ENCODE measurements around the gene TBC1D32.
"Not testable (repeated sequence)": the region's sequence is repeated elsewhere in the genome, so short reads cannot be mapped to it uniquely, and the experiment has no call there.

DNA sequence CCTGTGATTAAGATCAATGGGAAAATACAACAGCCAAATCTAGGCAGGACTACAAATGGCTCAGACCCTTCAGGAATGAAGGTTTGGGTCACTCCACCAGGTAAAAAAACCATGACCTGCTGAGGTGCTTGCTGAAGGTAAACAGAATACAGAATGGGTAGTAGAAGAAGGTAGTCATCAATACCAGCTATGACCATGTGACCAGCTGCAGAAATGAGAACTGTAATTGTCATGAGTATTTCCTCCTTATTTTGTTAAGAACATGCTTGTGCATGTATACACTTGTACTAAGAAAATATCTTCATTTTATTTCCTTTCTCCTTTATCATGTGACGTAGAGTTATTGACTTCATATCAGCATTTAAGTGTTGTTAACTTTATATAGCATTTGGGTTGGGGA, 161.8 kb downstream of the TBC1D32 start:
- TF ChIP-seq, protein P1, sequence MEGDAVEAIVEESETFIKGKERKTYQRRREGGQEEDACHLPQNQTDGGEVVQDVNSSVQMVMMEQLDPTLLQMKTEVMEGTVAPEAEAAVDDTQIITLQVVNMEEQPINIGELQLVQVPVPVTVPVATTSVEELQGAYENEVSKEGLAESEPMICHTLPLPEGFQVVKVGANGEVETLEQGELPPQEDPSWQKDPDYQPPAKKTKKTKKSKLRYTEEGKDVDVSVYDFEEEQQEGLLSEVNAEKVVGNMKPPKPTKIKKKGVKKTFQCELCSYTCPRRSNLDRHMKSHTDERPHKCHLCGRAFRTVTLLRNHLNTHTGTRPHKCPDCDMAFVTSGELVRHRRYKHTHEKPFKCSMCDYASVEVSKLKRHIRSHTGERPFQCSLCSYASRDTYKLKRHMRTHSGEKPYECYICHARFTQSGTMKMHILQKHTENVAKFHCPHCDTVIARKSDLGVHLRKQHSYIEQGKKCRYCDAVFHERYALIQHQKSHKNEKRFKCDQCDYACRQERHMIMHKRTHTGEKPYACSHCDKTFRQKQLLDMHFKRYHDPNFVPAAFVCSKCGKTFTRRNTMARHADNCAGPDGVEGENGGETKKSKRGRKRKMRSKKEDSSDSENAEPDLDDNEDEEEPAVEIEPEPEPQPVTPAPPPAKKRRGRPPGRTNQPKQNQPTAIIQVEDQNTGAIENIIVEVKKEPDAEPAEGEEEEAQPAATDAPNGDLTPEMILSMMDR (IDR thresholded peaks at IDR 0.05) = not testable (repeated sequence)
- TF ChIP-seq POLR2A (IDR thresholded peaks at IDR 0.05) = not testable (repeated sequence)
